Kidney (tissue), 14 donors: ENCODE data around the gene OLFML2B. TPM values are rescaled to one million over a fixed set of nuclear protein-coding genes. Genes with fewer than 3 reads are reported as not detected.

Experiments used
- DNase-seq, 5 donors: peaks; one replicate each; pipeline ENCODE4 v3.0.0-alpha.2; 2013 to 2020
- FAIRE-seq: peaks from 2 replicates; lab custom pipeline; 2012; peaks lifted over from hg19 to GRCh38; lab: Jason Lieb, UNC
- H3K27ac ChIP-seq, 2 donors: one replicate each; pipeline ENCODE4 v1.7.0; 2013; ENCODE audit warnings: low read depth in 2 of 2, low read length in 2 of 2, inconsistent platforms in 1 of 2
- H3K27me3 ChIP-seq: one replicate; pipeline ENCODE4 v1.7.1; 2013; ENCODE audit warnings: low read length, inconsistent platforms; ENCODE audit not compliant: control insufficient read depth, insufficient read depth
- H3K36me3 ChIP-seq, 3 donors: one replicate each; pipeline versions ENCODE4 v1.7.0 to v1.7.1; 2013; ENCODE audit warnings: low read length in 3 of 3, control low read depth in 1 of 3, inconsistent platforms in 1 of 3; ENCODE audit not compliant: insufficient read depth in 3 of 3, control insufficient read depth in 2 of 3
- H3K4me1 ChIP-seq, 3 donors: one replicate each; pipeline versions ENCODE4 v1.7.0 to v1.7.1; 2013; ENCODE audit warnings: low read length in 3 of 3, inconsistent platforms in 1 of 3, low read depth in 1 of 3; ENCODE audit not compliant: control insufficient read depth in 2 of 3, insufficient read depth in 2 of 3
- H3K4me3 ChIP-seq, 3 donors: one replicate each; pipeline versions ENCODE4 v1.7.0 to v1.8.1; 2013; ENCODE audit warnings: low read length in 3 of 3, control low read depth in 1 of 3, inconsistent platforms in 1 of 3
- H3K9ac ChIP-seq, 3 donors: one replicate each; pipeline versions ENCODE4 v1.7.0 to v1.7.1; 2013; ENCODE audit warnings: low read length in 3 of 3, control low read depth in 1 of 3, inconsistent platforms in 1 of 3
- H3K9me3 ChIP-seq, 3 donors: one replicate each; pipeline versions ENCODE4 v1.7.0 to v1.7.1; 2013; ENCODE audit warnings: low read length in 3 of 3, control low read depth in 1 of 3, inconsistent platforms in 1 of 3; ENCODE audit not compliant: control insufficient read depth in 2 of 3, insufficient read depth in 1 of 3
- intact Hi-C: fragments of 100-400 bp; cut with DNase I; formaldehyde crosslinking; loops from one replicate; pipeline ENCODE4 v1.11.1; 2022
- polyA plus RNA-seq: library from polyadenylated mRNA; stranded (reverse); fragments of 350-450 nt; fragmentation: Illumina TruSeq; extraction: RNeasy Lipid Tissue Mini Kit (QIAGEN cat#74804); gene quantifications from one replicate; pipeline ENCODE4 v1.2.3, GENCODE V29; 2014; ENCODE audit warnings: low read depth, low replicate concordance; ENCODE audit not compliant: insufficient read depth
- total RNA-seq: library from RNA; stranded (reverse); fragmentation: NEBNext Ultra II Directional; extraction: Animal tissue kit (Norgen Biotek cat#: 25700); gene quantifications from one replicate; pipeline ENCODE4 v1.2.1, GENCODE V29; 2021
- TF ChIP-seq, protein P1 (sequence below): IDR thresholded peaks from 3 replicates; pipeline ENCODE4 v1.5.1; 2012; ENCODE audit warnings: mild to moderate bottlenecking, moderate library complexity, borderline replicate concordance; ENCODE audit not compliant: insufficient read depth; ENCODE audit errors: extremely low read depth
- donor health status: control.
- donor health status: control.
- donor health status: control.
- donor health status: control.
- donor health status: control.
- donor health status: DM: yes; HTN: yes; CAD: no.
- donor health status: Normal renal cell carcinoma (clear cell type).

The OLFML2B gene
- total and polyA plus RNA-seq, 2 donors from 2014 or later, result 2.9 to 6.7 TPM

- Histone ChIP-seq H3K27me3 (no peaks in the 10 kb centered on the region), H3K36me3 (no peaks in the 10 kb centered on the region), H3K9ac (no peak overlapping the region), H3K9me3 (peaks cover 0 to 6% (median 0%) of the 10 kb centered on the region in 3 donors), H3K27ac (no peak overlapping the region), H3K4me1 (no peaks in the 10 kb centered on the region), H3K4me3 (no peak overlapping the region)
- FAIRE-seq (no peak), DNase-seq (no peak)
- intact Hi-C loops, result no loop called here
- TF ChIP-seq, protein P1, sequence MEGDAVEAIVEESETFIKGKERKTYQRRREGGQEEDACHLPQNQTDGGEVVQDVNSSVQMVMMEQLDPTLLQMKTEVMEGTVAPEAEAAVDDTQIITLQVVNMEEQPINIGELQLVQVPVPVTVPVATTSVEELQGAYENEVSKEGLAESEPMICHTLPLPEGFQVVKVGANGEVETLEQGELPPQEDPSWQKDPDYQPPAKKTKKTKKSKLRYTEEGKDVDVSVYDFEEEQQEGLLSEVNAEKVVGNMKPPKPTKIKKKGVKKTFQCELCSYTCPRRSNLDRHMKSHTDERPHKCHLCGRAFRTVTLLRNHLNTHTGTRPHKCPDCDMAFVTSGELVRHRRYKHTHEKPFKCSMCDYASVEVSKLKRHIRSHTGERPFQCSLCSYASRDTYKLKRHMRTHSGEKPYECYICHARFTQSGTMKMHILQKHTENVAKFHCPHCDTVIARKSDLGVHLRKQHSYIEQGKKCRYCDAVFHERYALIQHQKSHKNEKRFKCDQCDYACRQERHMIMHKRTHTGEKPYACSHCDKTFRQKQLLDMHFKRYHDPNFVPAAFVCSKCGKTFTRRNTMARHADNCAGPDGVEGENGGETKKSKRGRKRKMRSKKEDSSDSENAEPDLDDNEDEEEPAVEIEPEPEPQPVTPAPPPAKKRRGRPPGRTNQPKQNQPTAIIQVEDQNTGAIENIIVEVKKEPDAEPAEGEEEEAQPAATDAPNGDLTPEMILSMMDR, result no peak
Observed at GRCh38 chr1:161985301-161985822, 38.3 kb downstream of the OLFML2B start.

- intact Hi-C loops, result no loop called here
- Histone ChIP-seq H3K4me3 (no peak overlapping the region), H3K9ac (no peak overlapping the region), H3K36me3 (no peaks in the 10 kb centered on the region), H3K9me3 (peaks cover 0 to 6% (median 0%) of the 10 kb centered on the region in 3 donors), H3K27me3 (no peaks in the 10 kb centered on the region), H3K27ac (no peak overlapping the region), H3K4me1 (no peaks in the 10 kb centered on the region)
- DNase-seq (no peak), FAIRE-seq (no peak)
- TF ChIP-seq, protein P1, result no peak
Observed at GRCh38 chr1:161983725-161984124, 39.9 kb downstream of the OLFML2B start.

GRCh38 chr1:161982917-161983316 is 40.8 kb downstream of the OLFML2B start:
- no peak for FAIRE-seq
- no peaks in the 10 kb centered on the region for H3K27me3 ChIP-seq
- no peak overlapping the region for H3K9ac ChIP-seq
- intact Hi-C loops, result no loop called here
- DNase-seq, result peak in 1 of 5 donors; percentile 43
- H3K4me1 ChIP-seq, result no peaks in the 10 kb centered on the region
- H3K36me3 ChIP-seq, result no peaks in the 10 kb centered on the region
- no peak overlapping the region for H3K27ac ChIP-seq
- TF ChIP-seq, protein P1, result no peak
- H3K9me3 ChIP-seq, result peaks cover 0 to 6% (median 0%) of the 10 kb centered on the region in 3 donors
- H3K4me3 ChIP-seq, result no peak overlapping the region

GRCh38 chr1:161982507-161982895 is 41.2 kb downstream of the OLFML2B start:
- TF ChIP-seq, protein P1, result no peak
- Histone ChIP-seq H3K27me3 (no peaks in the 10 kb centered on the region), H3K9me3 (peaks cover 0 to 4% (median 0%) of the 10 kb centered on the region in 3 donors), H3K4me3 (no peak overlapping the region), H3K4me1 (no peaks in the 10 kb centered on the region), H3K36me3 (no peaks in the 10 kb centered on the region), H3K27ac (no peak overlapping the region), H3K9ac (no peak overlapping the region)
- intact Hi-C loops, result no loop called here
- peak in 2 of 5 donors; percentile 16 to 57 for DNase-seq
- FAIRE-seq, result no peak
